HepG2 (cell line): Measurements from ENCODE around the gene FBXW8. TPM values are rescaled to one million over a fixed set of nuclear protein-coding genes. Genes with fewer than 3 reads are reported as not detected.
A peak's percentile ranks its signal among the peaks of the same experiment; 100 is the strongest.

Experiments
- ATAC-seq: fragments of 200-7000 bp; cut with Tn5 transposase; 3 replicates; pipeline ENCODE4 v1.9.1; 2020; ENCODE audit warnings: mild to moderate bottlenecking, moderate library complexity
- BruUV-seq: library from RNA; stranded (reverse); fragments of 400-500 nt; replicated peaks from 2 replicates; lab custom pipeline; 2021; lab: Mats Ljungman, UMichigan
- CTCF ChIA-PET: fragments of 300-600 bp; formaldehyde crosslinking; extraction: SDS; loops from one replicate; lab custom pipeline; 2021; ENCODE audit warnings: low total read pairs, inconsistent platforms, low intra/inter-chr PET ratio; lab: Yijun Ruan, JAX
- POLR2A ChIA-PET: fragments of 350-600 bp; sonication (Branson Sonifier 250); formaldehyde crosslinking; loops from one replicate; lab custom pipeline; 2020; ENCODE audit warnings: antibody characterized with exemption, inconsistent platforms; lab: Yijun Ruan, JAX
- DNase-seq: peaks from one replicate; pipeline ENCODE4 v3.0.0-alpha.2; 2015; ENCODE audit warnings: low spot score
- FAIRE-seq: peaks from 3 replicates; lab custom pipeline; 2011; peaks lifted over from hg19 to GRCh38; lab: Jason Lieb, UNC
- H2AFZ ChIP-seq: one replicate; pipeline ENCODE4 v1.6.1; 2011; ENCODE audit warnings: low read length, inconsistent platforms
- H3K27ac ChIP-seq: fragments of 300-600 bp; 3 replicates; pipeline ENCODE4 v1.8.0; 2011; ENCODE audit warnings: mixed run types, mild to moderate bottlenecking, mixed read lengths, low read length, inconsistent platforms; ENCODE audit not compliant: insufficient read depth; ENCODE audit errors: extremely low read length
- H3K27me3 ChIP-seq, 2 experiments: fragments of 200-600 bp in 1 of 2; 2 replicates in 1 of 2; 3 replicates in 1 of 2; pipeline versions ENCODE4 v1.6.0 to v1.8.0; 2011; ENCODE audit warnings: low read length in 2 of 2, mild to moderate bottlenecking in 2 of 2, moderate library complexity in 2 of 2, inconsistent platforms in 1 of 2; ENCODE audit not compliant: insufficient read depth in 2 of 2, control insufficient read depth in 1 of 2
- H3K36me3 ChIP-seq, 2 experiments: fragments of 200-600 bp in 1 of 2; replicated peaks in 1 of 2; 2 replicates in 1 of 2; 3 replicates in 1 of 2; pipeline versions ENCODE4 v1.5.1 to v1.8.0; 2011; ENCODE audit warnings: low read length in 2 of 2, inconsistent platforms in 1 of 2; ENCODE audit not compliant: insufficient read depth in 2 of 2, control insufficient read depth in 1 of 2
- H3K4me1 ChIP-seq: 2 replicates; pipeline ENCODE4 v1.5.1; 2012; ENCODE audit warnings: low read length, inconsistent platforms; ENCODE audit not compliant: insufficient read depth
- H3K4me2 ChIP-seq: 2 replicates; pipeline ENCODE4 v1.6.0; 2011; ENCODE audit warnings: low read depth, low read length, inconsistent platforms
- H3K4me3 ChIP-seq, 3 experiments: fragments of 200-600 bp in 1 of 3; sonication (generic), shearing (Covaris generic) in 1 of 3; replicated peaks in 1 of 3; 2 replicates each; pipeline ENCODE4 v1.5.1; 2011 to 2016; ENCODE audit warnings: low read length in 3 of 3, inconsistent platforms in 2 of 3, low read depth in 2 of 3, mild to moderate bottlenecking in 2 of 3, control low read depth in 1 of 3, mixed read lengths in 1 of 3; ENCODE audit not compliant: insufficient read depth in 1 of 3
- H3K79me2 ChIP-seq: one replicate; pipeline ENCODE4 v1.6.1; 2011; ENCODE audit warnings: low read length, inconsistent platforms; ENCODE audit not compliant: insufficient read depth
- H3K9ac ChIP-seq: 2 replicates; pipeline ENCODE4 v1.6.0; 2011; ENCODE audit warnings: mild to moderate bottlenecking, low read depth, low read length, inconsistent platforms; ENCODE audit not compliant: insufficient read depth
- H3K9me3 ChIP-seq: 2 replicates; pipeline ENCODE4 v1.5.1; 2012; ENCODE audit warnings: mild to moderate bottlenecking, low read length
- H4K20me1 ChIP-seq: 2 replicates; pipeline ENCODE4 v1.6.0; 2011; ENCODE audit warnings: inconsistent platforms, mild to moderate bottlenecking, low read length, moderate library complexity; ENCODE audit not compliant: insufficient read depth
- PAX8 ChIP-seq: sonication (generic); formaldehyde crosslinking; IDR thresholded peaks from 2 replicates; pipeline ENCODE4 v1.8.0; 2022; ENCODE audit warnings: mild to moderate bottlenecking, missing genetic modification reagents, borderline replicate concordance
- RBM22 ChIP-seq: fragments of 200-400 bp; formaldehyde crosslinking; optimal IDR thresholded peaks from 2 replicates; pipeline ENCODE3; 2017; ENCODE audit warnings: mild to moderate bottlenecking, low read length, moderate library complexity
- TEAD2 ChIP-seq: sonication (generic); formaldehyde crosslinking; IDR thresholded peaks from 2 replicates; pipeline ENCODE4 v1.9.0; 2021; ENCODE audit warnings: missing genetic modification reagents
- ZNF547 ChIP-seq: sonication (generic); formaldehyde crosslinking; IDR thresholded peaks from 2 replicates; pipeline ENCODE4 v1.5.1; 2020; ENCODE audit warnings: mild to moderate bottlenecking, missing genetic modification reagents
- ZNF619 ChIP-seq: sonication (generic); formaldehyde crosslinking; IDR thresholded peaks from 2 replicates; pipeline ENCODE4 v1.4.0; 2020; ENCODE audit warnings: mild to moderate bottlenecking, missing genetic modification reagents
- ZNF777 ChIP-seq: sonication (generic); formaldehyde crosslinking; IDR thresholded peaks from 2 replicates; pipeline ENCODE4 v1.4.0; 2020; ENCODE audit warnings: missing genetic modification reagents
- WGBS: methylation state at CpG from one replicate; pipeline ENCODE4 v1.1.6; 2017; ENCODE audit warnings: low lambda C conversion rate; 5-methylcytosine and 5-hydroxymethylcytosine counted together
- in situ Hi-C: cut with HindIII; loops from 2 replicates; pipeline ENCODE4 v1.10.0; 2017; ENCODE audit warnings: low pct_unique_long_range_greater_than_20kb; ENCODE audit not compliant: extremely low pct_ligation_motif_present
- intact Hi-C: fragments of 100-400 bp; cut with micrococcal nuclease; formaldehyde crosslinking; loops from one replicate; pipeline ENCODE4 v1.10.0; 2022; ENCODE audit not compliant: unreplicated experiment
- polyA plus RNA-seq, 8 experiments: library from polyadenylated mRNA; depleted of rRNA in 3 of 8; stranded (reverse) in 7 of 8; unstranded in 1 of 8; fragments of >200 nt; fragmentation: Illumina TruSeq in 4 of 8; extraction: Trizol in 4 of 8; gene quantifications; 2 replicates each; pipeline versions ENCODE4 v1.2.1 to v1.2.3, GENCODE V29; 2011 to 2016; ENCODE audit warnings: low read depth in 4 of 8, missing spikeins in 1 of 8, mixed read lengths in 1 of 8; ENCODE audit not compliant: insufficient read depth in 1 of 8
- total RNA-seq, 5 experiments: library from RNA; depleted of rRNA; stranded (reverse); fragments of >200 nt; fragmentation: Illumina TruSeq; extraction: Trizol; gene quantifications; 2 replicates each; pipeline ENCODE4 v1.2.3, GENCODE V29; 2016; ENCODE audit warnings: low read depth in 1 of 5
- TF ChIP-seq, protein P1 (sequence below): sonication (generic); formaldehyde crosslinking; IDR thresholded peaks from 2 replicates; pipeline ENCODE4 v1.5.0; 2020; ENCODE audit warnings: mild to moderate bottlenecking, missing genetic modification reagents

FBXW8 gene
- total and polyA plus RNA-seq, 2 of the 13 experiments (the other 11 are each of a cell fraction or from before 2014, with no cell fraction given), result 5.1 to 5.9 TPM

DNA sequence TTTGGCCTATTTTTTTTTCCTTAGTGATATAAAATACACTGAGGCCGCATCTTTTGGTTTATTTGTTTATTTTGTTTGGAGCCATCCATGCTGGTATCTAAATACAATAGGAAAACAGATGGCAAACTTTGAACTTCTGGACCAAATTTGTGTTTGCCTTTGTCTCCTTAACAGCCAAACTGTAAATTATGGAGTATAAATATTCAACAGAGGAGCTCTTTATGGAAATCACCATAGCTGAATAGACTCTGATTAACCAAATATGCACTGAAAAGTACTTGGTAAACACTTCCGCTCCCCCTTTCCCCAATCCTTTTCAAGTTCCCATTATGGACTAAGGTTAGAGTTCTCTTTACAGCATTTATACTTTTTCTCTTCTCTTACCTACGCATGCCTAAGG, 107.9 kb downstream of the FBXW8 start (continued):
- no peak for TF ChIP-seq ZNF777 (CRISPR knock-in tag)
- TF ChIP-seq, protein P1, sequence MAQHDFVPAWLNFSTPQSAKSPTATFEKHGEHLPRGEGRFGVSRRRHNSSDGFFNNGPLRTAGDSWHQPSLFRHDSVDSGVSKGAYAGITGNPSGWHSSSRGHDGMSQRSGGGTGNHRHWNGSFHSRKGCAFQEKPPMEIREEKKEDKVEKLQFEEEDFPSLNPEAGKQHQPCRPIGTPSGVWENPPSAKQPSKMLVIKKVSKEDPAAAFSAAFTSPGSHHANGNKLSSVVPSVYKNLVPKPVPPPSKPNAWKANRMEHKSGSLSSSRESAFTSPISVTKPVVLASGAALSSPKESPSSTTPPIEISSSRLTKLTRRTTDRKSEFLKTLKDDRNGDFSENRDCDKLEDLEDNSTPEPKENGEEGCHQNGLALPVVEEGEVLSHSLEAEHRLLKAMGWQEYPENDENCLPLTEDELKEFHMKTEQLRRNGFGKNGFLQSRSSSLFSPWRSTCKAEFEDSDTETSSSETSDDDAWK, result no peak
- no peak for TF ChIP-seq TEAD2 (CRISPR knock-in tag)
- no peak for TF ChIP-seq ZNF619 (CRISPR knock-in tag)

DNA sequence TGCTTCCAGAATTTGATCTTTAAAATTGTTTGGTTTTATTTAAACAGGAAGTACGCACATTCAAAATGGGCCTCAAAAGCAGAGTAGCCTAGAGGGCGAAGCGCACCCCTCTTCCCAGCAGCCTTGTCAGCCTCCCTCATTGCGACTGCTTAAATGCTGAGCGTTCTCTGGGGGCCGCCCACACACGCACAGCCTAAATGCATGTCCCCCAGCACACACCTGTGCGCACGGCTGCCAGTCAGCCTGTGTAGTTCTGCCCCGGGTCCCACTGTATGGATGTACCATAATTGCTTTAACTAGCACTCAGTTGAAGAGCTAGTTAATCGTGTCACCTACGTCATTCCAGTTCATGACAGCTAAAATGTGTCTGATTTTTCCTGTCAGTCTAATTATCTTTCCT, 109.1 kb downstream of the FBXW8 start:
- no peak overlapping the region for H3K4me3 ChIP-seq
- in situ Hi-C loops, result no loop called here
- DNase-seq (no peak), ATAC-seq (no peak; the same call in 2 of the 3 replicates), FAIRE-seq (no peak)
- no peak overlapping the region for H3K27ac ChIP-seq
- no TSS peak for BruUV-seq
- TF ChIP-seq PAX8 (CRISPR knock-in tag) (no peak), ZNF547 (no peak), RBM22 (peak; percentile 92)
- H3K27me3 ChIP-seq, result no peaks in the 10 kb centered on the region
- H4K20me1 ChIP-seq, result no peaks in the 10 kb centered on the region
- ChIA-PET POLR2A (no interaction called here), CTCF (no interaction called here)
- no peaks in the 10 kb centered on the region for H3K79me2 ChIP-seq
- 97% methylated on average over 12 of the region's 12 CpGs for WGBS
- peaks cover 15 to 55% of the 10 kb centered on the region in 2 experiments; a peak in 4 of 5 replicates for H3K36me3 ChIP-seq
- no peak overlapping the region for H2AFZ ChIP-seq
- H3K9ac ChIP-seq, result no peak overlapping the region
- H3K4me1 ChIP-seq, result no peaks in the 10 kb centered on the region
- H3K4me2 ChIP-seq, result no peak overlapping the region
- intact Hi-C loops, result loop anchor here (10.0 kb wide), 1 partner anchor 315 kb away; no protein-coding TSS in a partner anchor
- H3K9me3 ChIP-seq, result no peaks in the 10 kb centered on the region
